GM12872 (cell line): ENCODE measurements around the gene AGT.

Source experiments
- TF ChIP-seq, protein P1 (sequence below): IDR thresholded peaks from 3 replicates; pipeline ENCODE4 v1.5.1; 2011; ENCODE audit warnings: low read depth, mild to moderate bottlenecking, low read length, moderate library complexity; ENCODE audit not compliant: insufficient read depth

Gene AGT

GRCh38 chr1:230686747-230687146 lies 27.2 kb downstream of the AGT start:
- TF ChIP-seq, protein P1, sequence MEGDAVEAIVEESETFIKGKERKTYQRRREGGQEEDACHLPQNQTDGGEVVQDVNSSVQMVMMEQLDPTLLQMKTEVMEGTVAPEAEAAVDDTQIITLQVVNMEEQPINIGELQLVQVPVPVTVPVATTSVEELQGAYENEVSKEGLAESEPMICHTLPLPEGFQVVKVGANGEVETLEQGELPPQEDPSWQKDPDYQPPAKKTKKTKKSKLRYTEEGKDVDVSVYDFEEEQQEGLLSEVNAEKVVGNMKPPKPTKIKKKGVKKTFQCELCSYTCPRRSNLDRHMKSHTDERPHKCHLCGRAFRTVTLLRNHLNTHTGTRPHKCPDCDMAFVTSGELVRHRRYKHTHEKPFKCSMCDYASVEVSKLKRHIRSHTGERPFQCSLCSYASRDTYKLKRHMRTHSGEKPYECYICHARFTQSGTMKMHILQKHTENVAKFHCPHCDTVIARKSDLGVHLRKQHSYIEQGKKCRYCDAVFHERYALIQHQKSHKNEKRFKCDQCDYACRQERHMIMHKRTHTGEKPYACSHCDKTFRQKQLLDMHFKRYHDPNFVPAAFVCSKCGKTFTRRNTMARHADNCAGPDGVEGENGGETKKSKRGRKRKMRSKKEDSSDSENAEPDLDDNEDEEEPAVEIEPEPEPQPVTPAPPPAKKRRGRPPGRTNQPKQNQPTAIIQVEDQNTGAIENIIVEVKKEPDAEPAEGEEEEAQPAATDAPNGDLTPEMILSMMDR = no peak

DNA sequence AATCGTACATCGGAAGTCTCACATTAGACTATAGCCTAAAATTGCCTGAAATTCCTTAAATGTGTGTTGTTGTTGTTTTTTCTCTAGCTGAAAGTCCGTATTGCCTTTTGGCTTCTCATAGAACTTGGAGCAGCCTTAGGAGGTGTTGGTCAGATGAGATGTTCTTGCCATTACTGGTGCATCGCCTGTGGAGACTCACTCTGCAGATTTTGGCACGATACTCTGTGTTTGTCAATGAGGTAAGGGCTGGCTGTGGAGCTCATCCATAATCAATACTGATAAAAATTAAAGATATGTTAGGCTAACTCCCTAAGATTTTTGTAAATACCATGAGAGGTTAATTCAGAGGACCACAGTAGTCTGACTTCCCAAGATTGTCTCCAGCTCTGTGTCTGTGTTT lies 28.9 kb downstream of the AGT start:
- TF ChIP-seq, protein P1 = no peak

DNA sequence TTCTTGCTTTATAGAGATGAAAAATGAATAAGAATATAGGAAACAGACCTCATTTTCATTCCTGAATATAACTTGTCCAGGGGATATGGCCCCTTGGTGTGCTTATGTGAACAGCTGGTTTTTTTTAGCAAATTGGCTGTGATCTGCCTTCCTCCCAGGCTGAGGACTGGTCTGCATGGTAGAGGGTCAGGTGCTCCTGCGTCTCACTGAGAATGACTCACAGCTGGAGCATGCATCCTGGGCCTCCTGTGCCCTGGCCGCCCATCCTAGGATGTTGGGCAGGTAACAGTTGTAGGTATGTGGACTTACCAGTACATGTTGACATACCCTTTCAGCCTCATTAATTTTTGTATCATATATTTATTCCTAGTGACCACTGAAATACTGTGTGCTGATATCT lies 29.8 kb downstream of the AGT start:
- TF ChIP-seq, protein P1 = no peak

DNA sequence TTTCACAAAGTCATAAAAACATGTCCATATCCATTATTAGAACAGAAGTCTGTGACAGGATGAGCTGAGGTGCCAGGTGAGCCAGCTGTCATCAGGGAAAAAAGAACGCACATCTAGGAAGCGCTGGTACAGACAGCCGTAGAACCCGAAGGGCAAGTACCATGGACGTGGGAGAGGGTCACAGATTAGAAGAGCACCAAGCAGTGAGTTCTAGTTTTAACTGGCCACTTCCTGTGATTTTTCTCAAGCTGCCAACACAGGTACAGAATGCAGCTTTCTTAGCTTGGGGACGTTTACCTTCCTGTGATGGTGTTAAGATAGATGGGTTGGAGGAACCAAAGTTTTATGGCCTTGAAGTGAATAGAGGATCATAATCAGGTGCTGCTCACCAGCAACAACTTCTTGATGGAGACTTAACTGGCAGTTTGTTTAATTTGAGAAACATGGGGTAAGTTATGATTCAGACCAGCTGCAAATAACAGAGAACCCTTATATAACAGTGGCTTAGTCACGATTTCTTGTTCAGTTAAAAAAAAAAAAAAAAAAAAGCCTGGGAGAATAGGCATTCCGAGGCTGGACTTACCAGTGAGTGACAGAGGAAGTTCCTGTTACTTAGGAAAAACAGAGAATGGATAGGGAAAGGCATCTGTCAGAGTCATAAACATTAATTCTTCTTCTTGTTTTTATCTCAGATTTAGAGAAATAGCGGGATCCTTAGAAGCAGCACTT lies 30.9 kb downstream of the AGT start:
- TF ChIP-seq, protein P1 = no peak

DNA sequence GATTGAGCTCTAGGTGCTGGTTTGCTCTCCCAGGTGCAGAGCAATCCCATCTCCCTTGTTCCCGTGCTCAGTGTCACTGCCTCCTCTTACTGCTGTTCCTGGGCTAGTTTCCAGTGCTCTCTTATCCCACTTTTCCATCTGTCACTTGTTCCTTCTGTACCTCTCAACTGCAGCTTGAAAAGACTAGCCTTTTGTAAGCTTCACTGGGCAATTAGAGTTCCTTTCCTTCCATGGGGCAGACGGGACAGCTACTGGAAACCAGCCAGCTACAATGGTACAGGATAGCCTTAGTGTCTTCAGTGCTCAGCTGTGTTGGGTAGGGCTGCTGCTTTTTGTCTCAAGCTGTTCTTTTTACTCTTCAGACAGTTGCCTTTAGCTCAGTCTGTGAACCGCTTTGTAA lies 31.6 kb downstream of the AGT start:
- TF ChIP-seq, protein P1 = no peak

DNA sequence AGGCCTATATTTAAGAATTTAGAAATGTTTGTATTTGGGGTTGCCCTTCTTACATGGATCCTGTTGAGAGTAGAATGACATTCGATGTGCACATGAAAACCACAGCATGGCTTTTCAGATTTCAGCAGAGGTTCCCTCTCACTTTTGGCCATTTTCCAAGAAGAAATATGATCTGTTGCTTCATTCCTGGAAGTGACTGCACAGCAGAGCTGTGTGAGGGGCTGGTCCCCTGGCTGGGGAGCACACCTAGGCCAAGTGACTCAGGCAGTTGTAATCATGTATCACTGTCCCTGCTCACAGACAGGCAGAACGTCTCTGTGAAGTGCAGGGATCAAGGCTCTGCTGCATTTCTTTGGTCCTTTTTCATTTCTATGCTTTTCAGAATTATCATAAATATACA lies 32.3 kb downstream of the AGT start:
- TF ChIP-seq, protein P1 = no peak

GRCh38 chr1:230680300-230681025 lies 33.5 kb downstream of the AGT start:
- TF ChIP-seq, protein P1 = no peak
